Right hindlimb (tissue), 1 donor: ENCODE data around the gene LMCD1.

Experiments
- DNase-seq: peaks from one replicate; pipeline ENCODE4 v3.0.0-alpha.2; 2018

LMCD1 gene, protein sequence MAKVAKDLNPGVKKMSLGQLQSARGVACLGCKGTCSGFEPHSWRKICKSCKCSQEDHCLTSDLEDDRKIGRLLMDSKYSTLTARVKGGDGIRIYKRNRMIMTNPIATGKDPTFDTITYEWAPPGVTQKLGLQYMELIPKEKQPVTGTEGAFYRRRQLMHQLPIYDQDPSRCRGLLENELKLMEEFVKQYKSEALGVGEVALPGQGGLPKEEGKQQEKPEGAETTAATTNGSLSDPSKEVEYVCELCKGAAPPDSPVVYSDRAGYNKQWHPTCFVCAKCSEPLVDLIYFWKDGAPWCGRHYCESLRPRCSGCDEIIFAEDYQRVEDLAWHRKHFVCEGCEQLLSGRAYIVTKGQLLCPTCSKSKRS

DNA sequence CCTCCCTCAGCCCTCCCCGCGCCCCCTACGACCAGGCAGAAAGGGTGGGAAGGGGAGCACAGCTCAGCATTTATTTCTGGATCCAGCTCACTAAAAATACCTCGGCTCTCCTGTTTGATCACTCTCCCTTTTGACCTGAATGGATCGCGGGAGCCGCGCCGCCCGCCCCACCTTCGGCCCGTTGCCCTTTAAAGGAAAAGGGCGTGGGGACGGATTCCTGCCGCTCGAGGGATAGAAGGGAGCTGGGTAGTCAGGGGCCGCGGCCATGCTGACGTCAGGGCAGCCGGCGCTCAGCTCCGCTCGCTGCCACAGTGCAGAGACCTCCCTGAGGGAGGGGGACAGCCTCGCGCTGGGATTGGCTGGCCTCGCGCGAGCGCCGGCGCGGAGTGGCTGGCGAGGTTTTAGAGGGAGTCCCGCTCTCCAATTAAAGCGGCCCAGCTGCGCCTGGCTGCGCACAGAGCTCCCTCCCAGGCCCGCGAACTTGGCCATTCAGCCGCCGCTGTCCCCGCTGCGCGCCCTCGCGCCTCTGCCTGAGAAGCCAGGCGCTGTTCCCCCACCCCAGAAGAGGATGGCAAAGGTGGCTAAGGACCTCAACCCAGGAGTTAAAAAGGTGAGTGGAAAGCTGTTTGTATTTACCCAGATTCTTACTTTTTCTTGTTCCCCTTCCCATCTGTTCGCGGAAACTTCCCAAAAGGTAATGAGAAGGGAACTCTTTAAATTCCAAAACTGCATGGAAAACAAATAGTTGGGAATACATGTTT, at the start of gene LMCD1:
Gene LMCD1, plus strand, starts transcription at position 453 of the 761 bp plus-strand sequence. Its CDS starts 116 bp downstream, at position 569.
- DNase-seq: peak; percentile 98

GRCh38 chr3:8452112-8452511, 49.5 kb upstream of the LMCD1 start:
- DNase-seq: no peak

- DNase-seq: no peak
Observed at GRCh38 chr3:8453153-8453552, 48.5 kb upstream of the LMCD1 start.

DNA sequence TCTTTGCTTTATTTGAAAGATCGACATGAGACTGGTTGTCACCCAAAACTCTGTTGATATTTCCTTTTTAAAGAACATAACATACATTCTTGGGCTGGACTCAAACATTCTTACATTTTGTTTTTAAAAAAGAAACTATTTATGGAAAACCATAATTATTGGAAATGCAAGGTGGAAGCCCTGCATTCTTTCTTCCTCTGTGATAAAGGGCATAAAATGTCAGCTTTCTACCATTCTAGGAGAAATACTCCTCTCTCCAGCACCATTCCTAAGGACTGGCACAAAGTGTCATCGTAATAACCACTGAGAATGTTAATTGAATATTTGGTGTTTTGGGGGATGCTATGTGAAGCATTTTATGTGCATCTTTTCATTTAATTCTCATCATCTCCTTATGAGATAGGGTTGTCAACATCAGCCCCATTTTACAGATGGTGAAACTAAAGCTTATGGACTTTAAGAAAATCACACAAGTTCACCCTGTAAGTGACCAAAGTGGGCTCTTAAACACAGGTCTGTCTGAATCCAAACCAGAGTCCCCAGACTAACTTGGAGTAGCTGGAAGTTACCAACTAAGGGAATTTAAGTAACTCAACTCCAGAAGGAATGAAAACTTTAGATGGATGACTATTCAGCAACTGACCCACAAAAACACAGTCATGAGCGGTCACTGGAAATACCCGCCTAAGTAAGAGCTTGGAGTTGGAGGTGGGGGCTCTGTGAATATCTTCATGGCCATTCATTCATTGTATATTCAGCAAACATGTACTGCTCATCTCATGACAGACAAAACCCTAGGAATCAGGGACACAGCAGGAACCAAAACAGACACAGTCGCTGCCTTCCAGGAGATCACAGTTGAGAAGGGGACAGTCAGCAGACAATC, 45.9 kb upstream of the LMCD1 start:
- DNase-seq: no peak

- DNase-seq: no peak
Observed at GRCh38 chr3:8456412-8456811, 45.2 kb upstream of the LMCD1 start.

DNA sequence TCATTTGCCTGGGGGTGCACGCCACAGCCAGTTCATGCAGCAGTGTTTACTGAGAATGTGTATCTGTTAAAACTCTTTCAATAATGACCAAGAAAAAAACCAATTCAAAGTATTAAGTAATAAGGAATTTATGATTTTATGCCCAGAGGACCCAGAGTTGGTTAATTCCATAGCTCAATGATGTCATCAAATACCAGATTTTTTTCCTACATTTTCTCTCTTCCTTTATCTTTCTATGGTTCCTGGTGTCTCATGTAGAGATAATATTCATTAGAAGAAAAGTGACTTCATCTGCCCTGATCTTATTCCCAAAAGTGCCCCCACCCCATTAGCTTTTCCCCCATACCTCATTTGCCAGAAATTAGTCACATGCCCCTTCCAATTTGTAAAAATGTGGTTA, 44.6 kb upstream of the LMCD1 start:
- DNase-seq: no peak

DNA sequence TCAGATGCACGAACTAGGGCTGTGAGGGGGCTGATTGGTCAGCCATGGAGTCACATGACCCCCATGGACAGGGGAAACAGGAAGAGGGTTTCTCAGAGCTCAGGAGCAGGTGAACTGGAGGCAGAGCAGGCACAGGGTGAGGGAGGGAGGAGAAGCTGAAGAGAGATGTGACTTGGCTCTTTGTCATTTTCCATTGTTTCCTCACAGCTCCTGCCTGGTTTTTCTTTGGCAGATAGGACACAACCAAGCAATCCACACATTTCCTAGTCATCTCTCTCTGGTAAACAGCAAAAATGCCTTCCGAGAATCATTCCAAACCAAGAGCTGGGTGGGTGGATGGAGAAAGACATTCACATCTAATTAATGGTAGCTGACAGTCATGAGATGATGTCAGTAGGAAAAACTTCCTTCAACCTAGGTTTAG, 43.4 kb upstream of the LMCD1 start:
- DNase-seq: no peak

DNA sequence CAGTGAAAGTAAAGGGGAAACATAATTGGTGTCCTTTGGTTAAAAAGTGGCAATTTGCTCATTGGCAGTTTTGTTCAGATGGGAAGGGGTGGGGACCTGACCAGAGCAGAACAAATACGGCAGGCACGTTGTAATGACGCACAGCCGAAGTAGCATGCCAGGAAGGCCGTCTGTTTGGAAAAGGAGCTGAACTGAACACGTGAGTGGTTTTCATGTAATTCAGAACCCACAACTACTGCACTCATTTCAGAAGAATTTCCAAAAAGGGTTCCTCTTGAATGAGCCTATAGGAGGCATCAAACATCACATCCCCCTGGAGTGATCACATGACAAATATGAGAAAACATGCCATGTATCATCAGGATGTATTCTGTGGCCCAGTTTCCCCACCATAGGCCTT, 42.9 kb upstream of the LMCD1 start:
- DNase-seq: no peak

GRCh38 chr3:8460050-8460708, 41.4 kb upstream of the LMCD1 start:
- no peak for DNase-seq

DNA sequence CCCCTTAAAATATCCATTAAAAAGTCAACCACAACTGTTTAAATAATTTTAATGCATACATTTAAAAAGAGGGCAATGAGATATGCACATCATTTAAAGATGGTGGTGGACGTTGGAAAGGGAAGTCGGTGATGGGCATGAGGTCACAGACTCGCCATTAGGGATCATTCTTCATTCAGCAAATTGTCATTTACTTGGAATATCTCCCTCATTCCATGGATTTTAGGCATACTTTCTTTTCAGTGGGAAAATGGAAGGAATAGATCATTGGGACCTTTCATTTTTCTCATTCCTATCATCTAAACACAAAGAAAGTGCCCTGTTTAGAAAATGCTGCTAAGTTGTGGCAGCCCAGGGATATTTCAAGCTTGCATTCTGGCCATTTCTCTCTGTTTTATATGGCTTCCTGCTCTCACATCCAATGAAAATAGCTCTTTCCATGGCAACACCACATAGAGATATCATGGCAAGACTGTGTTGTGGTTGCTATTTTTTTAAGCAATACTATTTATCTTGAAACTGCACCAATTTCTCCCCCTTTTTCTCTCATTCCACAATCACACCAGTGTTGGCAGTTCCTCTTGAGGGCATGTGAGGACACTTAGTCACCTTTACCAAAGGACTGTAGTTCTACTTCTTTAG, 40.7 kb upstream of the LMCD1 start:
- DNase-seq: no peak

DNA sequence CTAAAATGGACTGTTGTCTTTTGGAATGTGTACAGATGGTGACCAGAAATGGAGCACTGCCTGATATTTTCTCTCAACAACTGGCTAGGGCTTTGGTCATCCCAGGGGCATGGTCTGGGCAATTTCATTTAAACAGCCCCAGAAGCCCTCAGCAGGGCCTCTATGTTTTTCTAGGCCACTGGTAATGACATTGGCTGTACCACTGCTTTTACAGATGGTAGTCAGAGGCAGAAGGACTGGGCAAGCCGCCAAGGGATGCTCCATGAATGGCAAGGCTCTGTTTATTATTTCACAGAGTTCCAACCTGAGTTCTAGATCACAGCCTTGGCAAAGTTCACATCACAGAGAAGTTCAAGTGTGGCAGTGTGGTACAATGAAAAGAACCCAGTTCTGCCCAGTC, 37.0 kb upstream of the LMCD1 start:
- no peak for DNase-seq

- no peak for DNase-seq
Observed at GRCh38 chr3:8466526-8466925, 35.1 kb upstream of the LMCD1 start.

DNA sequence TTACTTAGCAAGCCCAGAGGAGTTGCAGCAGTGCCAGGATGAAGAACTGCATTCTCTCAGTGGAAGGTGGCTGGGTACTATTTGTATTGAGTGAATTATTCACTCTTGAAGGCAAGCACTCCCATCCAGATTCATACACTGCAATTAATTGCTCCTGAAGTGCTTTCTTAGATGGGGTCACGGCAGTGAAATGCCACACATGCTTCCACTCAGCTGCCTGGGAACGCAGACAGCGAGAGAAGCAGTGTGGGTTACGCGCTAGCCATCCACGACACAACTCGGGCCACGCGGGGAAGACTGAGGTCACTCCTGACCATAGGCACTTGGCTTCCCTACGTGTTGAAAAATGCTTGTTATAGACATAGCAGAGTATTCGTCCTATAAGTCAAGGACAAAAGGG, 30.8 kb upstream of the LMCD1 start:
- no peak for DNase-seq

DNA sequence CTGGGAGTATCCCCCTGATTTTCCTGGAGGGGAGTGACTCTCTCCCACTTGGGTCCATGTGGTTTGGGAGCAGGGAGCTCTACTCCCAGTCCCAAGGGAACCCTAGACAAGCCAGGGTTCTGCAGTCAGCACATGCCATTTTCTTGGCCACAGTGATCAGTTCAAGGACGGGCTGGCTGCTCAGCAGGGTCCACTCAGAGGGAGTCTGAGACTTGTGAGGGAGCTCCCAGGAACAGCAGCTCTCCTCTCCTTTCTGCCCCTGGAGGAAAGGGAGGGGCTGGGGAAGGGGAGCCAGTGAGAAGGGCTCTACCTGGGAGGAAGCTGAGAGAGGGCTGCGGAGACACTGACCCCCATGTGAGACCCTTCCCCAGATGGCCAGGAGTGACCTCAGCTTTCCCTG, 29.1 kb upstream of the LMCD1 start:
- DNase-seq: no peak

DNA sequence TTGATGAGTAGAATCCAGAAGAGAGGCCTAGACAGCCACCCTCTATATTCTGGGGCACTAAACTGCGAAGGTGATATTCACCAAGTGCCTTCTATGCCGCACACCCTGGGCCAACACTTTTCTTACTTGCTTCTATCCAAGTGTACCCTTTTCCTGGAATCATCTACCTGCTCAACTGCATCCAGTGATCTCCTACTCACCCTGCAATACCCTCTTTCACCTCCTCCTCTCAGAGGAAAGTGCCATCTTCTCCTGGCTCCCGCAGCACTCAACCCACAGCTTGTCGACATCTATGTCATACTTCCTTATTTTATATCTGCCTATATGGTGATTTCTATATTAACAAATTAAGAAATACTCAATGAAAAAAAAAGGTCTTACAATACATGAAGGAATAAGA, 28.6 kb upstream of the LMCD1 start:
- no peak for DNase-seq

- no peak for DNase-seq
Observed at GRCh38 chr3:8473990-8474389, 27.6 kb upstream of the LMCD1 start.

DNA sequence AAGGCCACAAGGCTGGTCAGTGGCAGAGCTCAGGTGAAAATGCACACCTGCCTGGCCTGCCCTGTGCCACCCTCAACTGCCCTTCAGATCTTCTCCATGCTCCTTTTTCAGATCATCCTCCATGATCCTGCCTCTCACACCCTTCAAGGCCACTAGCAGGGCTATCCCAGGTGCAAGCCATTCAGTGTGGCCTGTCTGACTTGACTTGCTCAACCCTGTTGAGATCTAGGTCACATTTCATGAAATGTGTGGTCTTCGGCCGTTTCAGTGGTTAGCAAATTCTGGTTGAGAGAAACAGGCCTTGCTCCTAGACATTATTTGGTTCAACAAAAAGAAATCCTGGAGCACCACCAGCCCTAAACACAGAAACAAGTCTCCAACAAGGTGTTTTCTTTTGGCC, 26.6 kb upstream of the LMCD1 start:
- DNase-seq: no peak

DNA sequence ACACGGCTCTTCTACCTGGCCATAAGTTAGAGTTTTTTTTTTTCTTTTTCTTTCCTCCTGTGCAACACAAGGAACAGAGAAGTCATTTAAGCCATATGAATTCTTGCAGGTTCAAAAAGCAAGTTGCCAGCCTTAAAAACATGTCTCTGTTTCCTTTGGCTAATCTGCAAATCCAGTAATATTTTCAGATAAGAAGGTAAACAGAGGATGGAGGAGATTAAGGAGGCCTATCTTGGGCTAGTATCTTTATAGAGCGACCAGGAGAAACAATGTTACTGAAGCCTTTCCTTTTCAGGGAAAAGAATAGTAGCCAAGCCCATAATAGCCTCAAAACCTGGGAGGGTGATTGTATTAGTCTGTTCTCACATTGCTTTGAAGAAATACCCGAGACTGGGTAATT, 20.9 kb upstream of the LMCD1 start:
- no peak for DNase-seq

GRCh38 chr3:8481380-8481779, 20.2 kb upstream of the LMCD1 start:
- no peak for DNase-seq

DNA sequence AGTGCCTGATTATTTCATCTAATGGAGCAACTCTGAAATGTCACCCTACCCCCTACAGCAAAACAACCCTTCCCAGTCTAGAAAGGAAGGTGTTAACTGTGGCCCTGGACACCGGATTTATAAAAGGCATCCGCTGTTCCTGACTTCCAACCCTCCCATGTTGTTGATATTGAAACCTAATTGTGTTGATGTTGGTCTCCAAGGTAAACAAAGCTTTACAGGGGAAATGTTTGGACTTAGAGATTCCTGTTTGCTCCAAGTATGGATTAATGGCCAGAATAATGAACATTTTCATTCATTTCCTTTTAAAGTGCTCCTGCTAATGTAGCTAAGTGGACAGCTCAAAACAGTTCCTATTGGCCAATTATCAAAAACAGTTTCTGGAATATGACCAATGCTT, 19.4 kb upstream of the LMCD1 start:
- no peak for DNase-seq

DNA sequence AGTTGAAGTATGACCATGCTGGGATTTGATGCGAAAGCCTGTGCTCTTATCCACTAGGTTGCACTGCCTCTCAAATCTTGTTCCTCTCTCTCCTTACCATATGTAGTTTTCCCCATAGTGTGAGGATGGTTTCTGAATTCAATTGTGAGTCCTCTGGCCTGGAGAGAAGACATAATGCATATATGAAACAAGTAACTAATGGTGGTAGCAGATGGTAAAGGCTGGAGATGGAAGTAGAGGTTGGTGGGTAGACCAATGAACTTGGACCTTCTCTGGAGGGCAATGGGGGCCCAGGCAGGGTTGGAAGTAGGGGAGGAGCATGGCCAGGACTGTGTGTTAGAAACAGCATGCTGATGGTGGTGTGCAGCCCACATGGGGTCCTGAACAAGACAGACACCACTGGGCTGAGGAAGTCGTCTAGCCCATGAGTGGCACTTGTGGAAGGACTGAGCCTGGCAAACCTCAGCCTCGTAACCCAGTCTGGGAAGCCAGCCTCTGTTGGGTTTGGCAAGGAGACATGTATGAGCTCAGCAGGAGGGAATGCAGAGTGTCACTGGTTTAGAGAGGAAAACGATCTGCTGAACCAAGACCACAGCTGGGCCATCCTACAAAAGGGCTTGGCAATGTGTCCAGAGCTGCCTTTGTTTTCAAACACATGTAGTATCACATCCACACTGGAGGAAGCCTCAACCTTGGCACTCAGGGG, 18.5 kb upstream of the LMCD1 start:
- DNase-seq: peak; percentile 91
